ENCODE measurements around the gene HECW1.

DNA sequence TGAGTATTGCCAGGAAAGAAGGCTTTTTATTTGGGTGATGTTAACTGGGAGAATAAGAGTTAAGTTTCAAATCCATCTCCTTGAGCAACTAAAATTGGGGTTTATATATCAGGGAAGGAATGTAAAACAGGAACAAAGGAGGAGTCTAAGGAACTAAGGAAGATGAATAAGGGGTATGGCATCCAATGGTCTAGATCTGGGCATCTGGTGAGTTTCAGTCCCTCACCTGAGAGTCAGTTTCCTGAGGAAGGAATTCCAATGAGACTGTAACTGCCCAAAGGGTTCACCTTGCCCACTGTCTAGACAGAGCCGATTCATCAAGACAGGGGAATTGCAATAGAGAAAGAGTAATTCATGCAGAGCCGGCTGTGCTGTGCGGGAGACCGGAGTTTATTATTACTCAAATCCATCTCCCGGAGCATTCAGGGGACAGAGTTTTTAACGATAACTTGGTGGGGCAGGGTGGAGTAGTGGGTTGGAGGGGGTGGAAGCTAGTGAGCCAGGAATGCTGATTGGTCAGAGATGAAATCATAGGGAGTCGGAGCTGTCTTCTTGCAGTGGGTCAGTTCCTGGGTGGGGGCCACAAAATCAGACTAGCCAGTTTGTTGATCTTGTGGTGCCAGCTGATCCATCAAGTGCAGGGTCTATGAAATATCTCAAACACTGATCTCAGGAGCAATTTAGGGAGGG lies 282.1 kb downstream of the HECW1 start:
- TF ChIP-seq, protein P1, sequence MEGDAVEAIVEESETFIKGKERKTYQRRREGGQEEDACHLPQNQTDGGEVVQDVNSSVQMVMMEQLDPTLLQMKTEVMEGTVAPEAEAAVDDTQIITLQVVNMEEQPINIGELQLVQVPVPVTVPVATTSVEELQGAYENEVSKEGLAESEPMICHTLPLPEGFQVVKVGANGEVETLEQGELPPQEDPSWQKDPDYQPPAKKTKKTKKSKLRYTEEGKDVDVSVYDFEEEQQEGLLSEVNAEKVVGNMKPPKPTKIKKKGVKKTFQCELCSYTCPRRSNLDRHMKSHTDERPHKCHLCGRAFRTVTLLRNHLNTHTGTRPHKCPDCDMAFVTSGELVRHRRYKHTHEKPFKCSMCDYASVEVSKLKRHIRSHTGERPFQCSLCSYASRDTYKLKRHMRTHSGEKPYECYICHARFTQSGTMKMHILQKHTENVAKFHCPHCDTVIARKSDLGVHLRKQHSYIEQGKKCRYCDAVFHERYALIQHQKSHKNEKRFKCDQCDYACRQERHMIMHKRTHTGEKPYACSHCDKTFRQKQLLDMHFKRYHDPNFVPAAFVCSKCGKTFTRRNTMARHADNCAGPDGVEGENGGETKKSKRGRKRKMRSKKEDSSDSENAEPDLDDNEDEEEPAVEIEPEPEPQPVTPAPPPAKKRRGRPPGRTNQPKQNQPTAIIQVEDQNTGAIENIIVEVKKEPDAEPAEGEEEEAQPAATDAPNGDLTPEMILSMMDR (conservative IDR thresholded peaks at IDR 0.05; ENCODE audit: low read length): no peak
- TF ChIP-seq EZH2phosphoT487 (IDR thresholded peaks at IDR 0.05; ENCODE audit: borderline replicate concordance): no peak
